Nasal cavity respiratory epithelium epithelial cell of viscerocranial mucosa (primary cell): Measurements from ENCODE around the gene RPS27. TPM values are rescaled to one million over a fixed set of nuclear protein-coding genes. Genes with fewer than 3 reads are reported as not detected.

Experiments
- total RNA-seq: library from RNA; depleted of rRNA; stranded (reverse); fragments of >200 nt; gene quantifications from 2 replicates; pipeline ENCODE4 v1.2.3, GENCODE V29; 2014

RPS27 gene
- total RNA-seq = 1,004 and 1,747 TPM in 2 replicates

GRCh38 chr1:153990468-153991150 is at the start of gene RPS27:
Gene RPS27 (plus strand): TSS chr1:153990762. CDS start chr1:153990797, 35 bp downstream.

GRCh38 chr1:153946622-153947241 is 43.8 kb upstream of the RPS27 start, which contains the start of gene DENND4B:
Gene DENND4B (minus strand): TSS chr1:153946718. CDS start chr1:153944374, 2,344 bp downstream.

GRCh38 chr1:153958111-153958960 is 32.2 kb upstream of the RPS27 start, which contains the start of gene CRTC2:
Gene CRTC2 (minus strand): TSS chr1:153958612. CDS start chr1:153958497, 115 bp downstream.

GRCh38 chr1:153963030-153963849 is 27.3 kb upstream of the RPS27 start, which contains the start of gene SLC39A1:
Gene SLC39A1 (minus strand): TSS chr1:153963537. CDS start chr1:153962715, 822 bp downstream.

GRCh38 chr1:153967107-153967999 is 23.2 kb upstream of the RPS27 start, which contains the start of gene CREB3L4:
Gene CREB3L4 (plus strand): TSS chr1:153967902. CDS start chr1:153968526, 624 bp downstream.

GRCh38 chr1:153977250-153978240 is 13.0 kb upstream of the RPS27 start, which contains the start of gene JTB:
Gene JTB (minus strand): TSS chr1:153977674. CDS start chr1:153977252, 422 bp downstream.

GRCh38 chr1:153985941-153986761 is 4.4 kb upstream of the RPS27 start, which contains the start of gene RAB13:
Gene RAB13 (minus strand): TSS chr1:153986339. CDS start chr1:153986236, 103 bp downstream.

Other genes with a start within 250 kb of the RPS27 start
- gene SLC27A3, start 215.4 kb upstream of the RPS27 start, total RNA-seq = 2.1 and 7.6 TPM in 2 replicates
- 3.1 and 8.0 TPM in 2 replicates for gene GATAD2B, start 67.8 kb upstream of the RPS27 start, total RNA-seq
- 12.0 and 23.1 TPM in 2 replicates for gene DENND4B, start 44.0 kb upstream of the RPS27 start, total RNA-seq
- 2.4 and 8.2 TPM in 2 replicates for gene CRTC2, start 32.1 kb upstream of the RPS27 start, total RNA-seq
- 104 and 119 TPM in 2 replicates for gene SLC39A1, start 27.2 kb upstream of the RPS27 start, total RNA-seq
- 7.7 and 8.9 TPM in 2 replicates for gene CREB3L4, start 22.9 kb upstream of the RPS27 start, total RNA-seq
- 131 and 224 TPM in 2 replicates for gene JTB, start 13.1 kb upstream of the RPS27 start, total RNA-seq
- 38.6 and 60.8 TPM in 2 replicates for gene RAB13, start 4.4 kb upstream of the RPS27 start, total RNA-seq
- gene NUP210L, start 164.3 kb downstream of the RPS27 start, total RNA-seq = under 0.01 TPM in 2 replicates
- gene TPM3, start 201.3 kb downstream of the RPS27 start, total RNA-seq = 166 and 392 TPM in 2 replicates
- gene CFAP141, start 215.6 kb downstream of the RPS27 start, total RNA-seq = not detected in 2 replicates
- gene UBAP2L, start 230.2 kb downstream of the RPS27 start, total RNA-seq = 29.4 and 81.0 TPM in 2 replicates